Measurements from ENCODE around the gene CCDC92B.

CCDC92B gene

DNA sequence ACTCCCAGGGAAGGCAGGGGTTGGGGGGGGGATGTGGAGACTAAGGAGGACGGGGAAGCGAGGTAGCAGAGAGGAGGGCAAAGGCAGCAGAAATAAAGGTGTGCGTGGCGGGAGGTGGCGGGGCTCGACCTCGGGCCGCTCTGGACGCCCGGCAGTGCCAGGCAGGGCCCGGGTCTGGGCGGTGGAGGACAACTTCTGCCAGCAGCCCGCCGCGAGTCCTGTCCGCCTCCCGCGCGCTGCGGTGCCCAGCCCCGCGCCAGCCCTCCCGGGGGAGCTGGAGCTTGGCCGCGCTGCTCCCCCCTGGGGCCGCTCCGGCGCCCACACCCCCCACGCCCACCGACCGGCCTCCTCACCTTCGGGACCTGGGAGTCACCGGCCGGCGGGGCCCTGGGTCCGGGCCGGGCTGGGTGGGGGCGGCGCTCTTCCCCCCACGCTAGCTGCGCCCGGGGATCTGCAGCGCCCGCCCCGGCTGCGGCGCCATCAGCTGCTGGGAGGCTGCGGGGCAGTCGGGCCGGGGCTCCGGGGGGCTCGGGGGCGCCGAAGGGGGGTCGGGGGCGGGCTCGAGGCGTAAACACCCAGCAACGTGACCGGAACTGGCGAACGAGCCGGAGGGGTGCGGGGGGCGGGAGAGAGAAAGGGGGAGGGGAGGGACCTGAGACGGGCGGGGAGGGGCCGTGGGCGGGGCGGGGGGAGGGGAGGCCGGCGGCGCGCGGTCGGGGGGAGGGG is at the start of gene CCDC92B:
Gene CCDC92B (minus strand): TSS at position 595 of the 726 bp plus-strand sequence. CDS start 14,507 bp downstream, outside the sequence.
- no peak within 1 kb of the TSS for H3K4me3 ChIP-seq (ENCODE audit: low read depth, low read length)
- TF ChIP-seq, protein P1, sequence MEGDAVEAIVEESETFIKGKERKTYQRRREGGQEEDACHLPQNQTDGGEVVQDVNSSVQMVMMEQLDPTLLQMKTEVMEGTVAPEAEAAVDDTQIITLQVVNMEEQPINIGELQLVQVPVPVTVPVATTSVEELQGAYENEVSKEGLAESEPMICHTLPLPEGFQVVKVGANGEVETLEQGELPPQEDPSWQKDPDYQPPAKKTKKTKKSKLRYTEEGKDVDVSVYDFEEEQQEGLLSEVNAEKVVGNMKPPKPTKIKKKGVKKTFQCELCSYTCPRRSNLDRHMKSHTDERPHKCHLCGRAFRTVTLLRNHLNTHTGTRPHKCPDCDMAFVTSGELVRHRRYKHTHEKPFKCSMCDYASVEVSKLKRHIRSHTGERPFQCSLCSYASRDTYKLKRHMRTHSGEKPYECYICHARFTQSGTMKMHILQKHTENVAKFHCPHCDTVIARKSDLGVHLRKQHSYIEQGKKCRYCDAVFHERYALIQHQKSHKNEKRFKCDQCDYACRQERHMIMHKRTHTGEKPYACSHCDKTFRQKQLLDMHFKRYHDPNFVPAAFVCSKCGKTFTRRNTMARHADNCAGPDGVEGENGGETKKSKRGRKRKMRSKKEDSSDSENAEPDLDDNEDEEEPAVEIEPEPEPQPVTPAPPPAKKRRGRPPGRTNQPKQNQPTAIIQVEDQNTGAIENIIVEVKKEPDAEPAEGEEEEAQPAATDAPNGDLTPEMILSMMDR (IDR thresholded peaks at IDR 0.05; ENCODE audit: insufficient read depth, low read depth, low read length, missing control alignments) = no peak
- no peak for DNase-seq (ENCODE audit: low read depth)

DNA sequence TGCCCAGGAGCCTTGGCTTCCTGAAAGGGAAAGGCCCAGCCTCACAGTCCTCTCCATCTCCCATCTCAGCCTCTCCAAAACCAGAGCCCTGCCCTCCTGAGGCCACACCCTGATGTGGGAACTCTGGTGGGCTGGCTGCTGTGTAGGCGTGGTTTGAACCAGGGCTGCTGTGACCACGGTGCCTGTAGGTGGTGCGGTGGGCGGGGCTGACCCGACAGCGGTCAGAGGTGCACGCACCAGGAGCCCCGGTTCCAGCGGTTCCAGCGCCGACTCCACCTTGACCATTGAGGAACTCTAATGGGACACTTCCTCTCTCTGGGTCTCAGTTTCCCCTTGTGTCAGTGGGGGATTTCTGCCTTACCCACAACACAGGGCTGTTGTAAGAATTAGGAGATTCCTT is 49.2 kb upstream of the CCDC92B start:
- no peak overlapping the region for H3K4me3 ChIP-seq (ENCODE audit: low read depth, low read length)
- DNase-seq (ENCODE audit: low read depth) = no peak
- TF ChIP-seq, protein P1 (IDR thresholded peaks at IDR 0.05; ENCODE audit: insufficient read depth, low read depth, low read length, missing control alignments) = no peak

DNA sequence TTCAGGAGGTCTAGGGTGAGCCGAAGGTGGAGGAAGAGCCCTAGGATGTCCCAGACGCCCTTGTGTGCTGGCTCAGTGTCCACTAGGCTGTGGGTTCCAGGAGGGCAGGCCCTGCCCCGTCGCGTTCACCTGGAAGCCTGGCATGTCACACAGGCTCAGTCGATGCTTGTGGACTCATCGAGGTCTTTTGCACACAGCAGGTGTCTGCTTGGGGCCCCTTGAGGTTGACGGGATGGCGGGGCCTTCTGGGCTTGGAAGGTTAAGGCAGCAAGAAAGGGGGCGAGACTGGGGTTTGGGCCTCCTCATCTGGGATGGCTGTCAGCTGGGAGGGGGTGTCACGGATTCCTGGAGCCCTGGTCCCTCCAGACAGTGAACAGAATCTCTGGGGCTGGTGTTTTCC is 48.7 kb upstream of the CCDC92B start:
- DNase-seq (ENCODE audit: low read depth) = no peak
- no peak overlapping the region for H3K4me3 ChIP-seq (ENCODE audit: low read depth, low read length)
- TF ChIP-seq, protein P1 (IDR thresholded peaks at IDR 0.05; ENCODE audit: insufficient read depth, low read depth, low read length, missing control alignments) = no peak

DNA sequence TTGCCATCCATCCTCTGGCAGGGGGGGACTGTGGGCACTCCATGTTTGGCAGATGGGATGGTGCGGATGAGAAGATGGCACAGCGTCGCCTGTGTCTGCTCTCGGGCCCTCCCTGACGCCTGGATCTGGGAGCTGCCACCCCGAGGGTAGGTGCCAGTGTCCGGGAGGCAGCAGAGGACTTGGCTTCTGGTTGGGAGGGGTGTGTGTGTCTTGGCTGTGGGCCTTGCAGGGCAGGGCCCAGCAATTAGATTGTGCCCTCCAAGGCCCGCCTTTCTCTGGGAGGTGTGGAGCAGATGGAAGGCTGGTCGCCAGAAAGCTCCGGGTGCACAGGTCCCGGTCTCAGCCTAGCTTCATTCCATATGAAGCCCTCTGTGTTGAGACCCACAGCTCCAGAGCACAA is 48.2 kb upstream of the CCDC92B start:
- no peak overlapping the region for H3K4me3 ChIP-seq (ENCODE audit: low read depth, low read length)
- no peak for DNase-seq (ENCODE audit: low read depth)
- TF ChIP-seq, protein P1 (IDR thresholded peaks at IDR 0.05; ENCODE audit: insufficient read depth, low read depth, low read length, missing control alignments) = no peak

DNA sequence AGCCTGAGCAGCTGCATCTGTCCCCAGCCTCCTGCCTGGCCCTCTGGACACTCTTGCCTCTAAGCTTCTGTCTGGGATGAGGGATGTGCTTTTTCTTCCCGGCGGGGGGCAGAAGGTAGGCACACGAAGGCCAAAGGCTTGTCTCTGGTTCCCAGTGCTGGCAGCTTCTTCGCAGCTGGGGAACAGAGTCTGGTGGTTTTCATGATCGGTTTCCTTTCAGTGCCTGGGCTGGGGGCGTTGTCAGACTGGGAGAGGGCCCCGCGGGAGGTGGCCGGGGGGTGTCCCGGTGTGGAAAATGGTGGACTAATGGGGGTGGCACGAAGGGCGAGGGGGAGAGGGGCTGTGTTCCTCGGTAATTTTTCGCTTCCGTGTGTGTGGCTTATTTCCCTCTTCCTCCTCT is 47.8 kb upstream of the CCDC92B start:
- no peak overlapping the region for H3K4me3 ChIP-seq (ENCODE audit: low read depth, low read length)
- no peak for DNase-seq (ENCODE audit: low read depth)
- TF ChIP-seq, protein P1 (IDR thresholded peaks at IDR 0.05; ENCODE audit: insufficient read depth, low read depth, low read length, missing control alignments) = no peak

DNA sequence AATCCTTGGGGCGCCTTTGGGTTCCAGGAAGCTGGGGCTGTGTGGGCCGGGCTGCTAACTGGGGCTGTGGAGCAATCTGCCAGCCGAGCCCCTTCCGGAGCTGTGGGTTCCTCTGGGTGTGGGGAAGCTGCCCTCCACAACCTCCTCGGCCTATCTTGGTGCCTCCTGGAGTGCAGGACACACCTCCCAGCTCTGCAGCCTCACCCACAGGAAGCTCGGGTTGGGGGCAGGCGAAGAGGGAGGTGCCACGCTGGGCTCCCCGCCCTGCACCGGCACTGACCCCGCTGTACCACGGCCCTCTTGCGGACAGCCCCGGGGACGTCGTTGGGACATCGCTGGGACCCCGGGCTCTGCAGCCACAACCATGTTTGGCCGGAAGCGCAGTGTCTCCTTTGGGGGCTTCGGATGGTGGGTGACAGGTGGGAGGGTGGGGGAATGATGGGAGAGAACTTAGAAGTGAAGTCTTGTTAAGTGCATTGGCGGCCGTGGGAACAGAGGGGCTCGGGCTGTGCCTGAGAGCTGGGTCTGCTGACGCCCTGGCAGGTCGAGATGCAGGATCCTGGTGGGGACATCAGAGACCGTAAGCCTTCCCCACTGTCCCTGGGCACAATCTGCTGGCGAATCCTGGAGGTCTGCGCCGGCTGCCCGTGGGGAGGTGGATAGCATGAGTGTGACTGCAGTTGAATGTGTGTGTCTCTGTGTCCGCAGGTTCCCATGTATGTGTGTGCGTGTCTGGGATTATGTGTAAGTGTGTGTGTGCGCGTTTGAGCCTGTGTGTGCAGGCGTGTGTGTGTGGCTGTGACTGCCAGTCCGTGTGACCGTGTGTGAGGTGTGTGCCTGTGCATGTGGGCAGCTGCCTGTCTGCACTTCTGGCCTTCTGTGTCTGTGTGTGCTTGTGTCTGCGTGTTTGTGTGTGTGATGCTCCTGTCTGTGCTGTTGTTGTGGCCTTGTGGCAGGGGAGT is 47.0 kb upstream of the CCDC92B start, which contains the start of gene RAP1GAP2:
Gene RAP1GAP2 (plus strand): TSS at position 275 of the 962 bp plus-strand sequence. CDS start 90 bp downstream, at position 365.
- peak within 1 kb of the TSS; percentile 9 for H3K4me3 ChIP-seq (ENCODE audit: low read depth, low read length)
- TF ChIP-seq, protein P1 (IDR thresholded peaks at IDR 0.05; ENCODE audit: insufficient read depth, low read depth, low read length, missing control alignments) = no peak
- peak; percentile 72 for DNase-seq (ENCODE audit: low read depth)

All from GM12865 (cell line).